Measurements from ENCODE around the gene RFFL.
"Not testable (repeated sequence)": the region's sequence is repeated elsewhere in the genome, so short reads cannot be mapped to it uniquely, and the experiment has no call there.

RFFL gene, protein sequence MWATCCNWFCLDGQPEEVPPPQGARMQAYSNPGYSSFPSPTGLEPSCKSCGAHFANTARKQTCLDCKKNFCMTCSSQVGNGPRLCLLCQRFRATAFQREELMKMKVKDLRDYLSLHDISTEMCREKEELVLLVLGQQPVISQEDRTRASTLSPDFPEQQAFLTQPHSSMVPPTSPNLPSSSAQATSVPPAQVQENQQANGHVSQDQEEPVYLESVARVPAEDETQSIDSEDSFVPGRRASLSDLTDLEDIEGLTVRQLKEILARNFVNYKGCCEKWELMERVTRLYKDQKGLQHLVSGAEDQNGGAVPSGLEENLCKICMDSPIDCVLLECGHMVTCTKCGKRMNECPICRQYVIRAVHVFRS

DNA sequence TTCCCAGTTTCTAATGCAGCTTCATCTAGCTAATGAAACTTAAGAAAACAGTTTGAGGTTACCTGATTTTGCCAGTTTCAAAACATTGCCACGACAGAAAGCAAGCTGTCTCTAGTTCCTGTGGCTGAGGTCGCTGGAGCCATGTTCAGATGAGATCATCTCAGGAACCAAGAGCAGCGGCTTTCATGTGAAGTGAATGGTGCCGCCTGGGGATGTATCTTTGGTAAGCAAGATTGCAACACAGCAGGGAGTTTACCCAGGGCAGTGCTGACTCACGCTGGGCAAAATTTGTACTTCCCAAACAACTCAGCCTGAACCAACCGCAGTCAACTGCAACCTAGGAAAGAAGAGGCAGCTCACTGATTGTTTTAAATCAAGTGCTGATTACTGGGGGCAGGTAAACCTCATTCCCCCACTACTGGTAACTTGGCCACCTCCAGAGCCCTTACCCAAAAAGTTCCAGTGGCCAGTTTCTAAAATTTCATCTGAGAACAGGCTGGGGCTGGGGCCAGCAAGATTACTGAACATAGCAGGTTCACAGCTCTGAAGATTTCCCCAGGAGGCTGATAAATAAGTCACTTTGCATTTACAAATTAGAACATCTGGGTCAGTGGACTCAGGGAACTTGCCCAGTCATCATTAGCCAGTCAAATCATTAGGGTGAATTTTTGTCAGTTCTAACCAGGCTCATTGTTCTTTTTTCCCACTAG lies at the start of gene RFFL:
RFFL (minus strand) TSS at position 194 of the 710 bp plus-strand sequence. CDS start 37,154 bp downstream, outside the sequence.
- DNase-seq (ENCODE audit: low read depth in 2 of 2): peak; percentile 86 to 88

DNA sequence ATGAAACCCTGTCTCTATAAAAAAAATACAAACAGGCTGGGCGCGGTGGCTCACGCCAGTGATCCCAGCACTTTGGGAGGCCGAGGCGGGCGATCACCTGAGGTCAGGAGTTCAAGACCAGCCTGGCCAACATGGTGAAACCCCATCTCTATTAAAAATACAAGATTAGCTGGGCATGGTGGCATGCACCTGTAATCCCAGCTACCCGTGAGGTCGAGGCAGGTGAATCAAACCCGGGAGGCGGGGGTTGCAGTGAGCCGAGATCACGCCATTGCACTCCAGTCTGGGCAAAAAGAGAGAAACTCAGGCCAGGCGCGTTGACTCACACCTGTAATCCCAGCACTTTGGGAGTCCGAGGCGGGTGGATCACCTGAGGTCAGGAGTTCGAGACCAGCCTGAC lies 47.3 kb upstream of the RFFL start:
- DNase-seq (ENCODE audit: low read depth in 2 of 2): not testable (repeated sequence)

DNA sequence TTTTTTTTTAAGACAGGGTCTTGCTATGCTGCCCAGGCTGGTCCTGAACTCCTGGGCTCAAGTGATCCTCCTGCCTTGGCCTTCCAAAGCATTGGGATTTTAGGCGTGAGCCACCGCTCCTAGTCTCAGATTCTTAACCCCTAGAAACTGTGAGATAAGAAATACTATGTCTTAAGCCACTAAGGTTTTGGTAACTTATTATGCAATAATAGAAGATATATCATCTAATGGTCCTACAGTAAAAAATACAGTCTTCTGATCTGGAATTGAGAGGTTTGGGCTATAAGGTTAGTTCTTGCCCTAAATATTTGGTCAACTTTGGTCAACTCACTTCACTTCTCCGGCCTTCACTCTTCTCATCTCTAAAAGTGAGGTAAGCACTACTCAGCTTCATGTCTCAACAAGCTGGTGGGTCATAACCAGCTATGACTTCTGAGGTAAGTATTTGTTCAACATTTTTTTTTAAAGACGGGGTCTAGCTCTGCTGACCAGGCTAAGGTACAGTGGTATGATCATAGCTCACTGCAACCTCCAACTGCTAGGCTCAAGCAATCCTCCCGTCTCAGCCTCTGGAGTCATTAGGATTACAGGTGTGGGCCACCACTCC lies 41.4 kb upstream of the RFFL start:
- no peak for DNase-seq (ENCODE audit: low read depth in 2 of 2)

DNA sequence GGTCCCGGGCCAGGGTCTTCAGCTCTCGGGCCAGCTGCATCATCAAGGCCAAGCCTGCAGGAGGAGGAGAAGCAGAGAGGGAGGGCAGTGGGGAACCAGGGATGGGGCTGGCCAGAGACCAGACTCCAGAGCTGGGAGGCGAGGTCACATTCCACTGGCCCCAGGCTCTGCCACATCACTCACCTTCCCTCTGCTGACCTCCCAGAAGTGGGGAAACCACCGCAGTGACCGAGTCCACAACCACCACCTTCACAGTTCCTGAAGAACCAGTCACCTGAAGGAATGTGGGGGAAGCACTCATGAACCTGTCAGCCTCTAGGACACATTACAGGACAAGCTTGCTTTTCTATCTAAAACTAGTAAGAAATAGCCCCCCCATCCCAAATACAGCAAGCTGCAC lies 39.8 kb upstream of the RFFL start:
- no peak for DNase-seq (ENCODE audit: low read depth in 2 of 2)

DNA sequence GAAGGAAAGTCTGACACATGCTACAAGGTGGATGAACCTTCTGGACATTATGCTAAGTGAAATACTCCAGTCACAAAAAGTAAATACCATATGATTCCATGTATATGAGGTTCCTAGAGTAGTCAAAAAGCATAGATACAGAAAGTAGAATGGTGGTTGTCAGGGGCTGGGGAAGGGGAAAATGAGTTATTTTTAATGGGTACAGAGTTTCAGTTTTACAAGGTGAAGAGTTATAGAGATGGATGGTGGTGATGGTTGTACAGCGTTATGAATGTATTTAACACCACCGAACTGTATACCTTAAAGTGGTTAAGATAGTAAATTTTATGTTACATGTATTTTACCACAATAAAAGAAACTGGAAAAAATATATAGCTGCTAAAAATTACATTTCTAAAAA lies 38.2 kb upstream of the RFFL start:
- no peak for DNase-seq (ENCODE audit: low read depth in 2 of 2)

DNA sequence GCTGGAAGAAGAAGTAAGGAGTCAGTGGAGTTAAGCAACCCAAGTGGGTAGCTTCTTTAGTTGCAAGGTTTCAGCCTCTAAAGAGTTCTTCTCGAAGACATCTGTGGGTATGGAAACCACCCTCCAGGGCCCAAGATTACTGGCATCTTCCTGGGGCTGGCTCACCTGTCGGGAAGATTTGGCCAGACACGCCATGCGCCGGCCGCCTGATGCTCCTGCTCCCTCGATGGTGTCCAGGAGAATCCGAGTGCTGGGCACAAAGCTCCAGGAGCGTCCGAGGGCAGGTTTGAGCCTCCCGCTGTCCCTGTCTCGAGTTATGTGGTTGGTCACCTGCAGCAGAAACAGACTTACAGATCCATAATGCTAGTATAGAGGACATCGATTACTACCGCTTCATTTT lies 37.5 kb upstream of the RFFL start:
- no peak for DNase-seq (ENCODE audit: low read depth in 2 of 2)

DNA sequence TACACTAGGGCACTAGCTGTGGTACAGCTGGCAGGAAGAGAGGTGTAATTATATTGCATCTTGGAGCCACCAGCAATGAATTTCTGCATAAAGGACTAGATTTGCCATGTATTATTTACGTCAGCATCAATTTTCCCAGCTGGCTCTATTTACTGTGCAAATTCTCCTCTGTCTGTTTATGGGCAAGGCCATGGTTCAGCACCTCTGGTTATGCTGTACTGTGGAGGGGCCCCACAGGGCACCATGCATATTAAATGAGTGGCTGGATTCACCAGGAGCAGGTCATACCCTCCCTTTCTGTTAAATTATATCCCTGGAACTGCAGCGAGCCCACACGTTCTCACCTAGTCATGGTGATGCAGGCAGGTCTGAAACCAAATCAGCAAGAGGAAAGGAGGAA lies 36.4 kb upstream of the RFFL start:
- DNase-seq (ENCODE audit: low read depth in 2 of 2): no peak

DNA sequence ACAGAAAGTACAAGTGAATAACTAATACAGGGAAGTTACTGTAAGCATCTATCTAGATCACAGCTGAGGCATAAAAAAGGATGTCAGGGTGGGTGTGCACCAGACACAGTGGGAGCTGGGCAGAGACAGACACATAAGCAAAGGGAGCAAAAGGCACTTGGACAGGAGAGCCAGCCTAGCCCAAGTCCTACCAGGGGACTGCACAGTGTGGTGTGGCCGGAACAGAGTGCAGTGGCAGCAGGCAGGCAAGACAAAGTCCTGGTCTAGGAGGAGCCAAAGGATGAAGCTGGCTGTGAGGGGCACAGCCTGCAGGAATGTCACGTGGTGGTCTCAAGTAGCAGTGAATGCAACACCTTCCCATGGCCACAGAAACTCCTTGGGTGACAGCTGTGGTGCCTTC lies 34.3 kb upstream of the RFFL start:
- no peak for DNase-seq (ENCODE audit: low read depth in 2 of 2)

DNA sequence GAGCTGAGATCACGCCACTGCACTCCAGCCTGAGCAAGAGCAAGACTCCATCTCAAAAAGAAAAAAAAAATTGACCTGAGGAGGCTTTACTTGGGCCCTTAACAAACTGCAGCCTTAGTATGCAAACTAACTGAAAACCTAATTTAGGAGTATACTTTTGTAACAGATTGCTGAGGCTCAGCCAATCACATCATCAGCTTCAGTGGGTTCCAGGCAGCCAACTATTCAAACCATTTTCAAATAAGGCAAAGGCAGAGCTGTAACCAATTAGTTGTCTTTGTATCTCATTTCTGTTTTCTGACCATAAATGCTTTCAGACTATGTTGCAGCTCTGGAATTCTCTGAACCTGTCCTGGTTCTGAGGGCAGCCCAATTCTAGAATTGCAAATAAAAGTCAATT lies 32.2 kb upstream of the RFFL start:
- DNase-seq (ENCODE audit: low read depth in 2 of 2): no peak

DNA sequence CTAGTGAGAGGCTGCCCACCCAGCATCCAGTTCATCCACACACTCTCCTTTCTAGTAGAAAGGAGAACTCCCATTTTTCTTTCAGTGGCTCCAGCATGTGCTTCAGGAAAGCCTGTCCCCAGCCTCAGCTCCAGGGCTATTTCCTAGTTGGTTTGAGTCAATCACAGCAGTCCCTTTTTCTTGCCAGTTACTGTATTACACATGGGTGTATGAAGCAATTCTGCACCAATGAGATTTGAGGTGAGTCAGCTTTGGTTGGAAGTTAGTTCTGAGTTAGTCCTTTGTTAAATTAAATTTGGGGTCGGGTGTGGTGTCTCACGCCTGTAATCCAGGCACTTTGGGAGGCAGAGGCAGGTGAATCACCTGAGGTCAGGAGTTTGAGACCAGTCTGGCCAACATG lies 31.4 kb upstream of the RFFL start:
- no peak for DNase-seq (ENCODE audit: low read depth in 2 of 2)

DNA sequence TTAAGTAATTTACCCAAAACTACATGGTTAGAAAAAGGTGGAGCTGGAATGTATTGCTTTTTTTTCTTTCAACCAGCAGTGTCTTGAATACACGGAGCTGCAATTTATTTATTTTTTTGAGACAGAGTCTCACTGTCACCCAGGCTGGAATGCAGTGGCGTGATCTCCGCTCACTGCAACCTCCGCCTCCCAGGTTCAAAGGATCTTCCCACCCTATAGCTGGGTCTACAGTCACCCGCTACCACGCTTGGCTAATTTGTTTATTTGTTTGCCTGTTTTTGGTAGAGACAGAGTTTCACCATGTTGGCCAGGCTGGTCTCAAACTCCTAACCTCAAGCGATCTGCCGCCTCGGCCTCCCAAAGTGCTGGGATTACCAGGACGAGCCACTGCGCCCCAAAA lies 27.2 kb upstream of the RFFL start:
- DNase-seq (ENCODE audit: low read depth in 2 of 2): not testable (repeated sequence)

DNA sequence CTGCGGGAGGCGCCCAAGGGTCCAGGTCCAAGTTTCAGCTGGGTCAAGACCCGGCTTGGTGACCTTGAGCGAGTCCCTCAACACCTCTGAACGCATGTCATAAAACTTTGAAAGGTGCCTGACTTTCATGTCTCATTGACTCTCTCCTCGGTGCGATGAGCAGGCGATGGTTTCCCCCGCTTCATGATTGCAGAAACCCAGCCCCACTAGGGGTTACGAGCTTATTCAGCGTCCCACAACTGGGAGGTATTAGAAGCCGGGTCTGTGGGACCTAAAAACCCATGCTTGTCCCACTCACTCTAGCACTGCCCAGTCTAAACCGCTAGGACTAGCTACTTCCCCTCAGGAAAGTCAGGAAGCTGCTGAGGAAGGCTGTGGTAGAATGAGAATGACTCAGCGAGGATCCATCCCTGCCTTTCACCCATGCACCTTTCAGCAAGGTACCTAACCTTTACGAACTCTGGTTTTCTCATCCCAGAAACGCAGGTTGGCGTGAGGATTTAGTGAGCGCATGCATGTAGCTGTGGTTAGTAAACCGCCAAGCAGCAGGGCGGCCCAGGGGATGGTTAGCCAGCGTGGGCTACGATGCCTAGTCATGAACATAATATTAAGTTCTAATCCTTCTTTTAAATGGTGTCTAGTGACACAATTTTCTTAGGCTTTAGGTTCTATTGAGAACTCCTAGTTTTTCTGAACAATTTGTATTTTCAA lies 26.2 kb upstream of the RFFL start:
- peak; percentile 26 to 33 for DNase-seq (ENCODE audit: low read depth in 2 of 2)

DNA sequence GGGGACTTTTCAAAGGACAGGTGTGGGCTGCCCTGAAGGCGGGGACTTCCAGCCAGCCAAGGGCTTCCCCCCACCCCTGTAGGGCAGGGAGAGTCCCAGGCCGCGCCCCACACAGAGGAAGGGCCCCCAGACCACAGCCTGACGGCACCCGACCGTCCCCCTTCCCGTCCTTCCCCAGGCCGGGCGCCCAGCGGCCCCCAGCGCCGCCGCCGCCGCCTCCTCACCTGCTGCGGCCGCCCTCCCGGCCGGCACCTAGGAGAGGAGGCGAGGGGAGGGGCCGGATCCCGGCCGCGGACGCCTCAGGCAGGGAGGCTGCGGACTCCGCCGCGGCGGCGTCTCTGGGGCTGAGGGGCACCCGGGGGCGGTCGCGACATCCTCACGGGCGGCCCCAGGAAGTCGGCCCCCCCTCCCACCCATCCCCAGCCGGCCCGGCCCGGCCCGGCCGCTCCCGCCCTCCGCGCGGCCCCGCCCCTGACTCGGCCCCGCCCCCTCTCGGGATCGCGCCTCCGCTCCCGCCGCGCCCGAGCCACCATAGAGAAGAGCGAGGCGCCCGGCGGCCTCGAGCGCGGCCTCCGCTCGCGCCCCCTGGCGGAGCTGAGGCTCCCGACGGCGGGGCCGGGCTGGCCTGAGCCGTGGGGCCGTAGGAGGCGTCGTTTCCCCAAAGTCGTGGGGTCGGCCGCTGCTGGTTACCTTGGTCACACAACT lies 25.5 kb upstream of the RFFL start:
- peak; percentile 70 to 86 for DNase-seq (ENCODE audit: low read depth in 2 of 2)

DNA sequence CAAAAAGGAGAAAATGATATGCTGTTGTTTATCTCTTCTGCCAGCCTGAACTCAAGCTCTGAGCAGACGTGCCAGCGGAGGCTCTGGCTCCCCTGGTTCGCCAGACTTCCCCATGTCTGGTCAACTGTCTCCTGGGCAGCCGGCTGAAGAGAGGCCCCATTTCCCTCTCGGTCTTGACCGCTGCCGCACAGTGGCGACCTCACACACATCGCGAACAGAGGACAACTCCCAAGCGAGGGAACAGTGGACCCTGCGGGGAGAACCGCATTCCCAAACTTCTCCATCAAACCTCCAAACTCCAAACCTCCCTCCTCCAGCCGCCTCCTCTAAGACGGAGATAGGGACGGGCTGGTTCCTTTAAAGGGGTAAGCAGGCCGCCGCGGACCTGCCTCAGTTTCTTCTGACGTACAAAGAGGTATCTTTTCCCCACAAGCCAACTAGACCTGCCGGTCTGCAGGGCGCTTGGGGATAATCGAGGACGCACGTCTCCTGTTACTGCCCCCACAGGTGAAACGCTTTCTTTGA lies 24.9 kb upstream of the RFFL start:
- no peak for DNase-seq (ENCODE audit: low read depth in 2 of 2)

DNA sequence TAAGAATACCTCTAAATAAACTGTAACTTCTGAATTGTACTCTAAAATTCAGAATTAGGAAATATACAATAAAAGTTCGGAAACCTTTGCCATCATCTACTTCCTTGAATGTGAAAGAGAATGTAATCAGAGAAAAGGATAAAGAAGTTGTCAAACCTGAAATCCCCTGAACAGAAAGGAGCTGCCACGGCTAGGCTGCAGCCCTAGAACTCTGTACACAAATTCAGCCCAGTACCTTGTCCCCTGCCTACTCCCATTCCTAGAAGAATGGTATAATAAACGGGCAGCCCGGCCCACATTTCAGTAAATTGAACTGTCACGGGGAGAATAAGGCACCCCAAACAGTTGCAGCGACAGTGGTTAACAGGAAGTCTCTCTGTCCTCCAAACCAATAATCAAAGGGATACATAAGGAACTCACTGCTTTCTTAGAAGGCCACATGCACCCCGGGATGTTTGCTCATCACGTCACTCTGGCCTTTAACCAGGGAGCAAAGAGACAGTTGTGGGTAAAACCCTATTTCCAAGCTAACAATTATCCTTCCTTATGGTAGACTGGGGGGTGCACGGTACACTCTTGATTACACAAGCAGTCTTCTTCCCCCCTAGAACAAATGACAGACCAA lies 24.3 kb upstream of the RFFL start:
- DNase-seq (ENCODE audit: low read depth in 2 of 2): peak in 1 of 2 donors; percentile 9

DNA sequence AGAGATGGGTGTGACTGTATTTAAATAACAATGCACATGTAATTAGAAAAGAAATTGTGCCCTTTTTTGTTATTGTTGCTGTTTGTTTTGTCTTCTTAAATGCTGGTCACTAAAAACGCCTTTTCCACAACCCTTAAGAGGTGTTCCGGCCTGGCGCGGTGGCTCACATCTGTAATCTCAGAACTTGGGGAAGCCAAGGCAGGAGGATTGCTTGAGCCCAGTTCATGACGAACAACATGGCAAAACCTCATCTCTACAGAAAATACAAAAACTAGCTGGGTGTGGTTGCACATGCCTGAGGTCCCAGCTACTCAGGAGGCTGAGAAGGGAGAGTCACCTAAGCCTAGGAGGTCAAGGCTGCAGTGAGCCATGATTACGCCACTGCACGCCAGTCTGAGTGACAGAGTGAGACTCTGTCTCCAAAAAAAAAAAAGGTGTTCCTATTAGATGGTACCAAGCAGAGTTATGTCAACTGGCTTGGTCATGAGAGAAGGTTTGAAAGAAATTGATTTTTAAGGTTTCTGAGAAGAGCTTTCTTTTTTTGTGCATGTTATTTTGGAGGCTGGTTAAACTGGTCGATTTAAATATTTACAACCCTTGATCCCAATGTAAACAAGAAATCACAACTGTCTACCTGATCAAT lies 23.5 kb upstream of the RFFL start:
- no peak for DNase-seq (ENCODE audit: low read depth in 2 of 2)

DNA sequence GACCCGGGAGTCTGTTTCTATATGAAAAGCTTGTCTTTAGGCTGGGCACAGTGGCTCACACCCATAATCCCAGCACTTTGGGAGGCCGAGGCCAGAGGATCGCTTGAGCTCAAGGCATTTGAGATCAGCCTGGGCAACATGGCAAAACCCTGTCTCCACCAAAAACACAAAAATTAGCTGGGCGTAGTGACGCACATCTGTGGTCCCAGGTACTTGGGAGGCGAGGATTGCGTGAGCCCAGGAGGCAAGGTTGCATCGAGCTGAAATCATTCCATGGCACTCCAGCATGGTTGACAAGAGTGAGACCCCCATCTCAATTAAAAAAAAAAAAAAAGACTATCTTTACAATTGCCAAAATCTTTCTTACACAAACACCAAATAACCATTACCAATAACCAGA lies 22.7 kb upstream of the RFFL start:
- no peak for DNase-seq (ENCODE audit: low read depth in 2 of 2)

DNA sequence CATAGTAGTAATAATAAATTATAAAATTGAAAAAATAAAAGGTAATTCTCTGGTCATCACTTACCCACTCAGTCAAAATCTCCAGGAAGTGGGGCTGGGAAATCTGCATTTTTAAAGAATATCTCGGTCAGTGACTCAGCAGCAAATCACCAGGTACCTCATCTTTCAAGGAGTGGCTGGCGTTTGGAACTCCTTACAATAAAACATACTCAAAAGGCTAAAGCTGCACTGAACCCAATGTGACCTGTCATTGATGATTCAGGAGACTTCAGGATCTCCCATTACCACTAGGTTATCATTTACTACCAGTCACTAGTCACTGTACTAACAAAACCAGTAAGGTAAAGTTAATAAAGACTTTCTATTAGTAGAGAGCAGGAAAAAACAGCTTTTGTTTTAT lies 21.5 kb upstream of the RFFL start:
- no peak for DNase-seq (ENCODE audit: low read depth in 2 of 2)

DNA sequence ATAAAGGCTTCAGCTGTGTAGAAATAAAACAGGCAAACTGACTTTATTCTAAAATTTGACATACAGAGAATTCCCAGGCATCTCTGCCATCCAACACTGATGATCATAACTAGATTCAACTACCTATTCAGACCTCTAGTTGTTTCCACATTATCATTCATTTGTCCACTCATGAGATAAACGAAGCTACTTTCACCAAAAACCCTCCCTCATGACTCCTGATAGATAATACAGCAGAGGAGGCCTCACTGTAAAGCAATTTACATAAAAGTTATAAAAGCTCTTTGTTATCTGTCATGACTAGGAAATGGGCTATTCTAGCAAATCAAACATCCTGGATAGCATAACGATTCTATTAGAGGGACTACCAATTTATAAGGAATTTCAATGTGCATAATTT lies 19.6 kb upstream of the RFFL start:
- no peak for DNase-seq (ENCODE audit: low read depth in 2 of 2)

DNA sequence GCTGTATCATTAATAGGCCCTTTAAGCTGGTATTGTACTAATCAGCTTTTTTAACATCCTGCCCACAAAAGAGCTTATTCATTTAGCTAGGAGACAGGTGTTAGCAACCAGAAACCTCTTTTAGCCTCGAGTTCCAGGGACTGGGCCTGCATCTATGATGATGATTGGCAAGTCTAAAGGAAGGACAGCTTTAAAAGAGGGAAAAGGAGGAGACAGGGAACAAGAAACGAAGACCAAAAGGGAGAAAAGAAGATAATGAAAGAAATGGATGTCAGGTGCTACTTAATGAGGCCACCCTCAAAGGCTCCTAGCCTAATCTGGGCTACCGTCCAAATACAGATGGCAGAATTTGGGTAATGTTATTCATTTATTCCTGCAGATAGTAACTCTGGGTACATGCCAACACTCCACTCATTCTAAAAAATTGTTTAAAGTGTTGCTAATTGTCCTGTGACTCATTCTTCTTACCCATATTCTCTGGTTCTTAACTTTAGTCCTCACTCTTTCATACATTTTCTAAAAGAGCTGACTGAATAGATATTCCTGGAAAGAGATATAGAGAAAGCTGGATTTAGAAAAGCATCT lies 18.7 kb upstream of the RFFL start:
- no peak for DNase-seq (ENCODE audit: low read depth in 2 of 2)
